Measurements from ENCODE around the gene DGUOK.

- TF ChIP-seq CTCF (IDR thresholded peaks at IDR 0.05; ENCODE audit: low read depth, low read length) (no peak), EZH2phosphoT487 (IDR thresholded peaks at IDR 0.05; ENCODE audit: low read depth) (no peak)
Measured at GRCh38 chr2:73918856-73919255, 7.8 kb upstream of the DGUOK start.

All from OCI-LY3 (cell line).